Measurements from ENCODE around the gene EVPLL.
"Not testable (repeated sequence)": the region's sequence is repeated elsewhere in the genome, so short reads cannot be mapped to it uniquely, and the experiment has no call there.

EVPLL gene

DNA sequence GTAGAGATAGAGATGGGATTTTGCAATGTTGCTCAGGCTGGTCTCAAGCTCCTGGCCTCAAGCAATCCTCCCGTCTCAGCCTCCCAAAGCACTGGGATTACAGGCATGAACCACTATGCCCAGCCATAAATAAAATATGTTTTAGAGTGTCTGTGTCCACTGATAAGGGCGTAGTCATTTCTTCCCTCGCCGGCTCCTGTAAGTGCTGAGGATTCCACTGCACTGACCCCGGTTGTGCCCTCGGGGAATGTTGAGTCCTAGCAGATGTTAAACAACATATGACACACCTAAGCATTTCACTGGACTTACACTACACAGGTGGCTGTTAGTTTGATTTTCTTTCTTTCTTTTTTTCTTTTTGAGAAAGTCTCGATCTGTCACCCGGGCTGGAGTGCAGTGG lies 8.6 kb upstream of the EVPLL start:
- H3K36me3 Mint-ChIP-seq: no peaks in the 10 kb centered on the region
- H3K27ac Mint-ChIP-seq: no peak overlapping the region
- no peaks in the 10 kb centered on the region for H3K9me3 Mint-ChIP-seq
- no peak overlapping the region for H3K4me3 Mint-ChIP-seq
- H3K4me1 Mint-ChIP-seq: no peaks in the 10 kb centered on the region
- peaks cover 1% of the 10 kb centered on the region for H3K27me3 Mint-ChIP-seq

- no peaks in the 10 kb centered on the region for H3K36me3 Mint-ChIP-seq
- H3K9me3 Mint-ChIP-seq: no peaks in the 10 kb centered on the region
- no peak overlapping the region for H3K4me3 Mint-ChIP-seq
- H3K4me1 Mint-ChIP-seq: no peaks in the 10 kb centered on the region
- H3K27ac Mint-ChIP-seq: no peak overlapping the region
- H3K27me3 Mint-ChIP-seq: peaks cover 1% of the 10 kb centered on the region
These were observed 6.8 kb upstream of the EVPLL start for GRCh38 chr17:18370761-18371160.

DNA sequence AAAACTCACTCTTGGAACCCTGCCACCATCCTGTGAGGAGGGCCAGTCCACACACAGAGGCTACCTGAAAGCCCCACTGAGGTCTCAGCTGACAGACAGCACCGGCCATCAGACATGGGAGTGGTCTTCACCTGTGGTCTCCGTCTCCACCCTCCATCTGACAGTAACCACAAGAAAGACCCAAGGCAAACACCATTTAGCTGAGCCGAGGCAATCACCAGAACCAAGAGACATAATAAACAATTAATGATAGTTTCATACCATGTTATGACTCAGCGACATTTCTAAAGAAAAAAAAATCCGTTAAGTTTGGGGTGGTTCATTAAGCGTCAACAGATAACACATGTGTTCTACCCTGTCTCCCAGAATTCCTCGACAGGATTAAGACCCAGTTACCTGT lies 6.1 kb upstream of the EVPLL start:
- H3K4me1 Mint-ChIP-seq: no peaks in the 10 kb centered on the region
- no peaks in the 10 kb centered on the region for H3K36me3 Mint-ChIP-seq
- H3K27ac Mint-ChIP-seq: no peak overlapping the region
- H3K4me3 Mint-ChIP-seq: no peak overlapping the region
- H3K9me3 Mint-ChIP-seq: no peaks in the 10 kb centered on the region
- peaks cover 1% of the 10 kb centered on the region for H3K27me3 Mint-ChIP-seq

DNA sequence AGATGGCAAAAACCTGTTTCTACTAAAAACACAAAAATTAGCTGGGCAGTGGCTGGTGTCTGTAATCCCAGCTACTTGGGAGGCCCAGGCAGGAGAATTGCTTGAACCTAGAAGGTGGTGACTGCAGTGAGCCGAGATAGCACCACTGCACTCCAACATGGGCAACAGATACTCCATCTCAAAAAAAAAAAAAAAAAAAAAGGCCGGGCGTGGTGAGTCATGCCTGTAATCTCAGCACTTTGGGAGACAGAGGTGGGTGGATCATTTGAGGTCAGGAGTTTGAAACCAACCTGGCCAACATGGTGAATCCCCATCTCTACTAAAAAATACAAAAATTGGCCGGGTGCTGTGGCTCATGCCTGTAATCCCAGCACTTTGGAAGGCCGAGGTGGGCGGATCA lies 4.4 kb upstream of the EVPLL start:
- H3K4me1 Mint-ChIP-seq, H3K36me3 Mint-ChIP-seq, H3K27ac Mint-ChIP-seq, H3K4me3 Mint-ChIP-seq, H3K27me3 Mint-ChIP-seq, H3K9me3 Mint-ChIP-seq: not testable (repeated sequence)

GRCh38 chr17:18374216-18374615 lies 3.4 kb upstream of the EVPLL start:
- peaks cover 1% of the 10 kb centered on the region for H3K27me3 Mint-ChIP-seq
- H3K27ac Mint-ChIP-seq: no peak overlapping the region
- no peak overlapping the region for H3K4me3 Mint-ChIP-seq
- H3K9me3 Mint-ChIP-seq: no peaks in the 10 kb centered on the region
- no peaks in the 10 kb centered on the region for H3K36me3 Mint-ChIP-seq
- no peaks in the 10 kb centered on the region for H3K4me1 Mint-ChIP-seq

GRCh38 chr17:18378205-18378505 lies 577 bp downstream of the EVPLL start:
- Mint-ChIP-seq H3K4me3 (no peak overlapping the region), H3K27me3 (peaks cover 3% of the 10 kb centered on the region), H3K9me3 (no peaks in the 10 kb centered on the region), H3K27ac (no peak overlapping the region), H3K36me3 (no peaks in the 10 kb centered on the region), H3K4me1 (peaks cover 6% of the 10 kb centered on the region)

GRCh38 chr17:18378614-18379013 lies 1.0 kb downstream of the EVPLL start:
- not testable (repeated sequence) for H3K36me3 Mint-ChIP-seq, H3K9me3 Mint-ChIP-seq, H3K27me3 Mint-ChIP-seq, H3K4me3 Mint-ChIP-seq, H3K4me1 Mint-ChIP-seq, H3K27ac Mint-ChIP-seq

DNA sequence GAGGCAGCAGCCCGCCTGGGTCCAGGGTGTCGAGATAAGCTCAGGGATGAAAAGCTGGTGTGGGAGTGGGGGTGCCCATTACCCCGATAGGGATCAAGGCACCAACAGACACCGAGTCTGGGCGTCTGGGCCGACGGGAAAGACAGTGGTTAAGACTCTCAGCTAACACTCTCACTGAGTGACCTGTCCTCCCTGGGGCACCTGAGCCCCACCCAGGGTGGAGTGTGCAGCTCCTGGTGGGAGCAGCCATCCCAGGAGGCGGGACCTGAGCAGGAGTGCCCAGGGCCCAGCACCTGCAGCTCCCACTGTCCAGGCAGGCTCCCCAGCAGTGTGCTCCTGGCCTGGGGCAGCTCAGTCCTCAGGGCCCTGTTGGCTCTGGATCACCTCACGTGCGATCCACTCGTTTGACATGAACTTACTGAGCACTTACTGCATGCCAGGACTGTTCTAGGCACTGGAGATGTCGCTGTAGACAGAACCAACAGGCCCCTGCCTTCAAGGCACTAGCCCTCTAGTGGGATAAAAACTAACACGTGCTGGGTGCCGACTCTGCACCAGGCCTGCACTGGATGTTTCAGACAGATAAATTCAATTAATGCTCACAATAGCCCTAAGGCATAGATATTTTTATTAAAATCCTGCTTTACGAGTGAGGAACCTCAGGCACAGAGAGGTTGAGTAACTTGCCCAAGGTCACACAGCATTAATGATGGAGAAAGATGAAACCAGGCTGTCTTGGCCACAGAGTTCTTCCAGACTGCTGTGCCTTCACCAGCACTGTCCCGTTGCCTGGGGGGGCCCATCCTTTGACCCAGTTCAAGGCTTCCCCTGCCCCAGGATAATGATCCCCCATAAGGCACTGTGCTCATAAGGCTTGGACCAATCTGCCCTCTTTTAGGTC lies 1.9 kb downstream of the EVPLL start:
- Mint-ChIP-seq H3K9me3 (no peaks in the 10 kb centered on the region), H3K27me3 (peaks cover 3% of the 10 kb centered on the region), H3K27ac (no peak overlapping the region), H3K36me3 (no peaks in the 10 kb centered on the region), H3K4me1 (peaks cover 6% of the 10 kb centered on the region), H3K4me3 (no peak overlapping the region)

DNA sequence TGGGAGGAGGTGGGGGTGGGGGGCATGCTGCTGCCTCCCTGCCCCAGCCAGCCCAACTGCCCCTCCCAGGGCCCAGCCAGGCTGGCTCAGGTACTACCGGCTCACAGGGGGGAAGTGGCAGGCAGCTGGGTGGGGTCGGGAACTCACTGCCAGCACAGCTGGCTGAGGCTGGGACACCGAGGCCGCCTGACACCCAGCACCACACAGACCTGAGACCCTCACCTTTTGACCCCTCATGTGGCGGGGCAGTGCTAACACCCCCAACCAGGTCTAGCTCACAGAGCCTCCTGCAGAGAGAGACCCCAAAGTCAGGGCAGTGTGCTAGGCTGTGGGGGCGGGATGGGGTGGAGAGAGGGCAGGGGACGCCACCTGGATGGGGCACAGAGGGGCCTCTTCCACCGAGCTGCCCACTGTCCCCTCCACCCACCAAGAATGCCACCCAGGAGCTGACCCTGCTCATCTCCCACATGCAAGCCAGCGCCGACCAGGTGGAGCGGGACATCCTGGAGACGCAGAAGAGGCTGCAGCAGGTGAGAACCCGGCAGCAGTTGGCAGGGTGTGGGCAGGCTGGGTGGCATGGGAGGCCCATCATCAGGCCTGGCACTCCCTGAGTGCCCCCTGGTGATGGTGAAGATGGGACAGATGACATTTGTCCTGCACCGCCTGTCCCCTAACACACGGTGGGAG lies 3.0 kb downstream of the EVPLL start:
- Mint-ChIP-seq H3K9me3 (no peaks in the 10 kb centered on the region), H3K36me3 (no peaks in the 10 kb centered on the region), H3K27me3 (peaks cover 3% of the 10 kb centered on the region), H3K27ac (no peak overlapping the region), H3K4me3 (no peak overlapping the region), H3K4me1 (peaks cover 6% of the 10 kb centered on the region)

GRCh38 chr17:18381158-18381952 lies 3.8 kb downstream of the EVPLL start:
- no peaks in the 10 kb centered on the region for H3K9me3 Mint-ChIP-seq
- peaks cover 6% of the 10 kb centered on the region for H3K4me1 Mint-ChIP-seq
- H3K27me3 Mint-ChIP-seq: peaks cover 3% of the 10 kb centered on the region
- peak overlapping the region; percentile 33 for H3K4me3 Mint-ChIP-seq
- H3K36me3 Mint-ChIP-seq: no peaks in the 10 kb centered on the region
- peak overlapping the region; percentile 41 for H3K27ac Mint-ChIP-seq

GRCh38 chr17:18381953-18382245 lies 4.3 kb downstream of the EVPLL start:
- Mint-ChIP-seq H3K27me3 (peaks cover 3% of the 10 kb centered on the region), H3K4me1 (peaks cover 6% of the 10 kb centered on the region), H3K9me3 (no peaks in the 10 kb centered on the region), H3K36me3 (no peaks in the 10 kb centered on the region), H3K27ac (peak overlapping the region; percentile 41), H3K4me3 (no peak overlapping the region)

DNA sequence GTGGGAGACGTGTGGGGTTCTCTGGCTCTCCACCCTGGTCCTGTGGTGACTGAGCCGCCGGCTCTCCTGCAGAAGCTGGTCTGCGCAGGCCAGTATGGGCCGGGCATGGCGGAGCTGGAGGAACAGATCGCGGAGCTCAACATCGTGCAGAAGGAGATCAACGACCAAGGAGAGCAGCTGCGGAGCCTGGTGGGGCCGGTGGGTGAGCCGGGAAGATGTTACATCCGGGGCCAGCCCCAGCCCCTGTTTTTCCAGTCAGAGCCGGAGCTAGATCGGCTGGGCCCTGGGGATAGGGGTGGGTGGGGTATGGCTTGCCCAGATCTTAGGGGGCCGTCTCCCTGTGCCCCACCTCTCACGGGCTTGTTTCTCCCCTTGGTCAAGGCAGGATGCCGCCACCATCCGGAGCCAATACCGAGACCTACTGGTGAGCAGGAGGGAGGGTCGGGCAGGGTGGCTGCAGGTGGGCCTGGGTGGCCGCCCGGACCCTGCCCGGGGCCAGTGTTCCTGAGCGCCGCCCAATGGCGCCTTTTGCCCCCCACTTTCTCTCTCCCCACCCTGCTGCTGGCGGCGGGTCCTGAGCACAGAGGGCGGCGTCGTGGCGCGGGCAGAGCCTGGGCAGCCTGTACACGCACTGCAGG lies 5.0 kb downstream of the EVPLL start:
- H3K4me1 Mint-ChIP-seq: peaks cover 6% of the 10 kb centered on the region
- no peak overlapping the region for H3K27ac Mint-ChIP-seq
- H3K9me3 Mint-ChIP-seq: no peaks in the 10 kb centered on the region
- H3K4me3 Mint-ChIP-seq: no peak overlapping the region
- peaks cover 3% of the 10 kb centered on the region for H3K27me3 Mint-ChIP-seq
- no peaks in the 10 kb centered on the region for H3K36me3 Mint-ChIP-seq

- H3K4me1 Mint-ChIP-seq, H3K9me3 Mint-ChIP-seq, H3K4me3 Mint-ChIP-seq, H3K27me3 Mint-ChIP-seq, H3K27ac Mint-ChIP-seq, H3K36me3 Mint-ChIP-seq: not testable (repeated sequence)
These were observed 5.5 kb downstream of the EVPLL start for GRCh38 chr17:18383079-18383481.

GRCh38 chr17:18384271-18384670 lies 6.7 kb downstream of the EVPLL start:
- H3K27me3 Mint-ChIP-seq, H3K4me3 Mint-ChIP-seq, H3K9me3 Mint-ChIP-seq, H3K4me1 Mint-ChIP-seq, H3K36me3 Mint-ChIP-seq, H3K27ac Mint-ChIP-seq: not testable (repeated sequence)

GRCh38 chr17:18387583-18387982 lies 10.0 kb downstream of the EVPLL start:
- not testable (repeated sequence) for H3K4me1 Mint-ChIP-seq, H3K27ac Mint-ChIP-seq, H3K36me3 Mint-ChIP-seq, H3K4me3 Mint-ChIP-seq, H3K9me3 Mint-ChIP-seq, H3K27me3 Mint-ChIP-seq

GRCh38 chr17:18388266-18388665 lies 10.7 kb downstream of the EVPLL start:
- not testable (repeated sequence) for H3K4me1 Mint-ChIP-seq, H3K9me3 Mint-ChIP-seq, H3K27ac Mint-ChIP-seq, H3K27me3 Mint-ChIP-seq, H3K36me3 Mint-ChIP-seq, H3K4me3 Mint-ChIP-seq
